ENCODE results near the gene ICE2.
"Not testable (repeated sequence)": the region's sequence is repeated elsewhere in the genome, so short reads cannot be mapped to it uniquely, and the experiment has no call there.

ICE2 gene

GRCh38 chr15:60408463-60408981, 70.4 kb downstream of the ICE2 start:
- H3K4me3 ChIP-seq (ENCODE audit: control insufficient read depth, low read depth, low read length), result no peak overlapping the region
- no peak for DNase-seq (ENCODE audit: low read depth)
- no peak for TF ChIP-seq CTCF (IDR thresholded peaks at IDR 0.05; ENCODE audit: control insufficient read depth, insufficient read depth, low read depth, low read length, missing control alignments)

GRCh38 chr15:60407415-60407805, 71.5 kb downstream of the ICE2 start:
- no peak for DNase-seq (ENCODE audit: low read depth)
- no peak overlapping the region for H3K4me3 ChIP-seq (ENCODE audit: control insufficient read depth, low read depth, low read length)
- TF ChIP-seq CTCF (IDR thresholded peaks at IDR 0.05; ENCODE audit: control insufficient read depth, insufficient read depth, low read depth, low read length, missing control alignments), result no peak

- H3K4me3 ChIP-seq (ENCODE audit: control insufficient read depth, low read depth, low read length), result no peak overlapping the region
- no peak for TF ChIP-seq CTCF (IDR thresholded peaks at IDR 0.05; ENCODE audit: control insufficient read depth, insufficient read depth, low read depth, low read length, missing control alignments)
- no peak for DNase-seq (ENCODE audit: low read depth)
Measured at GRCh38 chr15:60406513-60407414, 72.2 kb downstream of the ICE2 start.

GRCh38 chr15:60405399-60405798, 73.5 kb downstream of the ICE2 start:
- no peak for DNase-seq (ENCODE audit: low read depth)

GRCh38 chr15:60404351-60404750, 74.6 kb downstream of the ICE2 start:
- not testable (repeated sequence) for H3K4me3 ChIP-seq (ENCODE audit: control insufficient read depth, low read depth, low read length); DNase-seq (ENCODE audit: low read depth)

More at GRCh38 chr15:60405399-60405798, 73.5 kb downstream of the ICE2 start:
- no peak overlapping the region for H3K4me3 ChIP-seq (ENCODE audit: control insufficient read depth, low read depth, low read length)
- TF ChIP-seq CTCF (IDR thresholded peaks at IDR 0.05; ENCODE audit: control insufficient read depth, insufficient read depth, low read depth, low read length, missing control alignments), result no peak

- no peak overlapping the region for H3K4me3 ChIP-seq (ENCODE audit: control insufficient read depth, low read depth, low read length)
- no peak for TF ChIP-seq CTCF (IDR thresholded peaks at IDR 0.05; ENCODE audit: control insufficient read depth, insufficient read depth, low read depth, low read length, missing control alignments)
- no peak for DNase-seq (ENCODE audit: low read depth)
Measured at GRCh38 chr15:60400944-60401343, 78.0 kb downstream of the ICE2 start.

- no peak overlapping the region for H3K4me3 ChIP-seq (ENCODE audit: control insufficient read depth, low read depth, low read length)
- no peak for TF ChIP-seq CTCF (IDR thresholded peaks at IDR 0.05; ENCODE audit: control insufficient read depth, insufficient read depth, low read depth, low read length, missing control alignments)
- DNase-seq (ENCODE audit: low read depth), result no peak
Measured at GRCh38 chr15:60399931-60400330, 79.0 kb downstream of the ICE2 start.
